Measurements from ENCODE around the gene COMMD1.
"Not testable (repeated sequence)": the region's sequence is repeated elsewhere in the genome, so short reads cannot be mapped to it uniquely, and the experiment has no call there.

Gene COMMD1

DNA sequence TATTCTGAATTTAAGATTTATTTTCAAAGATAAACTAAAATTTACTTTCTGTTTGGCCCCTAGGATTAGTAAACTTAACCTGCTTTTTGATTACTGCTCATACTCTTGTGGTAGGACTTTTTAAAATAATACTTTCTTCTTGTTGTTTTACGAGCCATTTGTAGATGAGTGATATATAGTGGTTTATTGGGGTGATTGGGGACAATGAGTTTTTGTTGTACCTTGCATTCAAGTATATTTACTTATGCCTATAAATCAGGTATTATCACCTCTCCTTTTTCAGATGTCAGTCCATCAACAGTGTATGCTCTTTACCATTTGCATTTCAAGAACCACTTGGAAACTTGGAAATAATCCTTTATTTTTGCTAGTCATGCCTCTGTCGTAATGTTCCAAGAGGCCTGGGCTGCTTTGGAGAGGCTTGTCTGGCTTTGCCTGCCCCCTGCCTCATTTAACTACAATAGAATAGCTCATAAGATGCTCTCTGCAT is 131.3 kb downstream of the COMMD1 start:
- no peak overlapping the region for H3K4me3 ChIP-seq (ENCODE audit: control insufficient read depth, low read depth, low read length)
- DNase-seq (ENCODE audit: low read depth) = no peak
- no peak for TF ChIP-seq CTCF (IDR thresholded peaks at IDR 0.05; ENCODE audit: control insufficient read depth, insufficient read depth, low read depth, low read length, missing control alignments)

DNA sequence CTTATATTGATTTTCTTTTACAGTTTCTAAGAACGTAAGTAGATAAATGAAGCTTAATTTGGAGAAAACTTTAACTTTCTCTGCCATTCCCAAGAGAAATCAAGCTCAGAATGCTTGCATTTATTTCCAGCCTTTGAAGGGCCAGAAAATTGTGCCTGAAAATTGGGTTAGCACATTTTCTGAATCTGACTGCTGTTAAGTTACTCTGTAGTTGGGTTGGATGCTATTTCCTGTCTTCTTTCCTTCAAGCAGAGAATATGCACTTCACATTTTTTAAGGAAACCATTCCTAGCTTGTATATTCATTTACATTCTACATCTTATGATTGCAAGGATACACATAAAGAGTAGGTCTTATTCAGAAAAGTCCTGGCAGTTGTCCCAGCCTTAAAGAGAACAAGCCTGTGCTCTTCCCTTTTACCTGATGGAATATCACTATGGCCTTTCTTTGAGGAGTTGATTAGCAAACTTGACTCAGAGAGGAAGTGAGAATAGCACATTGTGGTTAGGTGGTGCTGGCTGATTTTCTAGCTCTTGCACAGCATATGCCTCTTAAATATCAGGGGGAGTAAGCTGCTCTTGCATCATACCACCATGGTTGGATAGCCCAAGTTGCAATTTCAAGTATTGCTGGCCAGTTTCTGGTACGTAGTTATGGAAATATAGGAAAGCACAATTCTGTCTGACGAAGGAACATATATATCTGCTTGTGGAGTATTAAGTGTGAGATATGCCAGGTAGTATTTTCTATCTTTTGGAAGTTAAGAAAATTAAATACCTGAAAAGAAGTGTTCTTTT is 133.7 kb downstream of the COMMD1 start:
- TF ChIP-seq CTCF (IDR thresholded peaks at IDR 0.05; ENCODE audit: control insufficient read depth, insufficient read depth, low read depth, low read length, missing control alignments) = no peak
- no peak overlapping the region for H3K4me3 ChIP-seq (ENCODE audit: control insufficient read depth, low read depth, low read length)
- peak; percentile 34 for DNase-seq (ENCODE audit: low read depth)

DNA sequence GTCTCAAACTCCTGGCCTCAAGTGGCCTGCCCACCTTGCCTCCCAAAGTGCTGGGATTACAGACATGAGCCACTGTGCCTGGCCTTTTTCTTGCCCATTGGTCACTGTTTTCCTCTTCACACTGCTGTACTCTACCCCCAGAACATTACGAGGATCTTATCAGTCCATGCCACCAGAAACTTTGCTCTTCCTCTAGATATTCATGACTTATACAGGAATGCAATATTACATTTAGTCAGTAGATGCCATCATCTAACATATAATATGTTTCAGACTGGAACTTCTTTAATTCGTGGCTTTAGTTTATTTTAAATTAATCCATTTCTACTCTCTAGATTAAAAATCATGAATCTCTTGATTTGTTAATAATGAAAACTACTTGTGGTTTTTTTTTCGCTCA is 135.5 kb downstream of the COMMD1 start:
- no peak for DNase-seq (ENCODE audit: low read depth)
- no peak for TF ChIP-seq CTCF (IDR thresholded peaks at IDR 0.05; ENCODE audit: control insufficient read depth, insufficient read depth, low read depth, low read length, missing control alignments)
- no peak overlapping the region for H3K4me3 ChIP-seq (ENCODE audit: control insufficient read depth, low read depth, low read length)

GRCh38 chr2:62041701-62042385 is 136.4 kb downstream of the COMMD1 start:
- not testable (repeated sequence) for H3K4me3 ChIP-seq (ENCODE audit: control insufficient read depth, low read depth, low read length); DNase-seq (ENCODE audit: low read depth)

GRCh38 chr2:62042400-62042799 is 136.9 kb downstream of the COMMD1 start:
- TF ChIP-seq CTCF (IDR thresholded peaks at IDR 0.05; ENCODE audit: control insufficient read depth, insufficient read depth, low read depth, low read length, missing control alignments) = no peak
- no peak for DNase-seq (ENCODE audit: low read depth)
- no peak overlapping the region for H3K4me3 ChIP-seq (ENCODE audit: control insufficient read depth, low read depth, low read length)

GRCh38 chr2:62042944-62043343 is 137.5 kb downstream of the COMMD1 start:
- no peak for DNase-seq (ENCODE audit: low read depth)
- no peak overlapping the region for H3K4me3 ChIP-seq (ENCODE audit: control insufficient read depth, low read depth, low read length)
- no peak for TF ChIP-seq CTCF (IDR thresholded peaks at IDR 0.05; ENCODE audit: control insufficient read depth, insufficient read depth, low read depth, low read length, missing control alignments)

DNA sequence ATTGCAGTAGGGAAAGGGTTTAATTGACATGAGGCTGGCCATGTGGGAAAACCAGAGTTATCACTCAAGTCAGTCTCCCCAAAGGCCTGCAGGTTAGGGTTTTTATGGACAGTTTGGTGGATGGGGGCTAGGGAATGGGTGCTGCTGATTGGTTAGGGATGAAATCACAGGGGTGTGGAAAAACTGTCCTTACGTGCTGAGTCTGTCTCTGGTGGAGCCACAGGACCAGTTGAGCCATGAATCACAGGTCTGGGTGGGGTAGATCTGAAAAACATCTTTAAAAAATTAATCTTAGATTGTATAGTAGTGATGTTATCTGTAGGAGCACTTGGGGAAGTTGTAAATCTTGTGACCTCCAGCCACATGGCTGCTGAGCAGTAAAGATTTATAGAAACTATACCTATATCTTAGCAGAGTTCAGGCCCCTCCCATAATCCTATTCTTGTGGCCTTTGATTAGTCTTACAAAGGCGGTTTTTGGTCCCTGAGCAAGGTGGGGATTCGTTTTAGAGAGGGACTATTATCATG is 139.6 kb downstream of the COMMD1 start:
- no peak overlapping the region for H3K4me3 ChIP-seq (ENCODE audit: control insufficient read depth, low read depth, low read length)
- no peak for TF ChIP-seq CTCF (IDR thresholded peaks at IDR 0.05; ENCODE audit: control insufficient read depth, insufficient read depth, low read depth, low read length, missing control alignments)
- DNase-seq (ENCODE audit: low read depth) = no peak
